ENCODE data around the gene ST8SIA5.

Gene ST8SIA5

DNA sequence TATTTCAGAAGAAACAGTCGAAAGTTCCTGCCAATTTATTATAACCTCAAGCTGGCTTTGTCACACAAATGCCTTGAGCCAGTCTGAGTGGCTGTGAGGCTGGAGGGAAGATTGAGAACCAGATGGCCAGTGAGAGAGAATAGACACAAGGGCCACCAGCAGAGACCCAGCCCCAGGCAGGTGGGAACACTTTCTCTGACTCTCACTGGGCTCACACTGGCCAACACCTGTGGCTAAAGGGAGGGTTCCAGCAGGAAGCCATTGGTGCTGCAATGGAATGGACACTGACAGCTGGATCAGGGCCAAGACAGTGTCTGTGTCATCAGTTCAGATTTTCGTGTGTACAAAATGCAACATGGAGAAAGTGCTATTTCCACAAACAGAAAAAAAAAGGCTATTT, 129.7 kb downstream of the ST8SIA5 start:
- no peak for DNase-seq (ENCODE audit: low read depth)

DNA sequence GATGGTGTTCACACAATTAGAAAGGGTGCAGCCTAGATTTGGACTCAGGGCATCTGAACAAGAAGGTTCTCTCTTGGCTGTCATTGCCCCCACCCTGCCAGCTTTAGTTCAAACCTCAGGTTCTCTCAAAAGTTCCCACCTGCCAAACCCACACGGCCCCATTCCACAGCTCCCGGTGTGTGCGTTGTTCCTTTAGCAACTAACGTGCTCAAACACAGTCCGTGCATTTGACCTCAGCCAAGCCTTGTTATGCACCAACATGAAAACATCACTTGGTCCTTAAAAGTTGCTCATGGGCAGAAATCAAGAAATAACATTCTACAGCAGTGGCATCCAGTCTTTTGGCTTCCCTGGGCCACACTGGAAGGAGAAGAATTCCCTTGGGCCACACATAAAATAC, 131.8 kb downstream of the ST8SIA5 start:
- DNase-seq (ENCODE audit: low read depth) = no peak

GRCh38 chr18:46624127-46624526, 132.7 kb downstream of the ST8SIA5 start:
- no peak for DNase-seq (ENCODE audit: low read depth)

DNA sequence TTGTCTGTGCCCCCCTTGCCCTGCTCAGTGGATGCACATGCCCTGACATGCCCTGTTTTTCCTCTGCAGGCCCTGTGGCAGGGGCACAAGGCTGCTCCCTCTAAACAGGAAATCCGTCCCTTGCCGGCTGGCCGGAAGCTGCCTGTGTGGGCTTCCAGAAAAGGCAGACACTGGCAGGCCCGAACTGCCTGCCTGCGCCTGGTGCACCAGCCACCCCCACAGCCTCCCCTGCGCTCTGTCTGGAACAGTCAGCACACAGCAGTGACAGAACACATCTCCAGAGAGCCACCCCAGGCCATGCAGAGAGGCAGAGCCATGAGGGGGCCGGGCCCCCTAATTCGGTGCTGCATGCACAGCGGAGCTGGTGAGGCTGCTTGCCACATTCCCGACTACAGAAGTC, 133.3 kb downstream of the ST8SIA5 start:
- no peak for DNase-seq (ENCODE audit: low read depth)

DNA sequence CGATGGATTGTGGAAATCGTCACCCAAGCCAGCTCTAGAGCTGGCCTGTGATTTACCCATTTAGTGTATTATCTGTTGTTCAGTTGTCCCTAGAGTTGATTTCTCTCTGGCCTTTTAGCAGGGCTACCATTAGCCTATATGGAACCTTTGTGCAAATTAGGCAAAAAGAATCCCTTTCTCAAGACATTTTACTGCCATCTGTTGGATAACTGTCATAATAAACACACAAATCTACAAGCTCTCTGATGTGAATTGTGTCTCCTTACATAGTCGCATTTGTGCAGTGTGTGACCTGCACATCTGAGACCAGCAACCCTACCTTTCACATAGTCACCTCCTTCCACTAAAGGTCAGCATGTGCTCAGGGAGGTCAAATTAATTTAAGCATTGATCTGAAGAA, 133.9 kb downstream of the ST8SIA5 start:
- no peak for DNase-seq (ENCODE audit: low read depth)

DNA sequence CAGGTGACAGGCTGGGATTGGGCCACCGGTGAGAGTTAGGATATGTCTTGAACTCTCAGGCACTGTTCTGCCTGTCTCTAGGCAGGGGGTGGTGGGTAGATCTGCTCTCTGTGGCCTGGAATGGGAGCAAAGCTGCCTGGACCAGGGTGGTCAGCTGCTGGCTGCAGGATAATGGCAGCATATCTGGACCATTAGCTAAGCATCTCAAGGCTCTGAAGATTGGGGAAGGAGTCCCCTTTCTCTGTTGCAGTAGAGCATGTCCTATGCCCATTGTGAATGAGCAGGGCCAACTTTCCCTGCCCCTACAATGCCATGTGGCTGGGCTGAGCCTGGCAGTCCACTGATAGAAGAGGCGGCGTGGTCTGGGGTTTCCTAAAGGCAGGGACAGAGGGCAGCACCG, 134.4 kb downstream of the ST8SIA5 start:
- no peak for DNase-seq (ENCODE audit: low read depth)

- DNase-seq (ENCODE audit: low read depth) = no peak
Measured at GRCh38 chr18:46621871-46622270, 135.0 kb downstream of the ST8SIA5 start.

DNA sequence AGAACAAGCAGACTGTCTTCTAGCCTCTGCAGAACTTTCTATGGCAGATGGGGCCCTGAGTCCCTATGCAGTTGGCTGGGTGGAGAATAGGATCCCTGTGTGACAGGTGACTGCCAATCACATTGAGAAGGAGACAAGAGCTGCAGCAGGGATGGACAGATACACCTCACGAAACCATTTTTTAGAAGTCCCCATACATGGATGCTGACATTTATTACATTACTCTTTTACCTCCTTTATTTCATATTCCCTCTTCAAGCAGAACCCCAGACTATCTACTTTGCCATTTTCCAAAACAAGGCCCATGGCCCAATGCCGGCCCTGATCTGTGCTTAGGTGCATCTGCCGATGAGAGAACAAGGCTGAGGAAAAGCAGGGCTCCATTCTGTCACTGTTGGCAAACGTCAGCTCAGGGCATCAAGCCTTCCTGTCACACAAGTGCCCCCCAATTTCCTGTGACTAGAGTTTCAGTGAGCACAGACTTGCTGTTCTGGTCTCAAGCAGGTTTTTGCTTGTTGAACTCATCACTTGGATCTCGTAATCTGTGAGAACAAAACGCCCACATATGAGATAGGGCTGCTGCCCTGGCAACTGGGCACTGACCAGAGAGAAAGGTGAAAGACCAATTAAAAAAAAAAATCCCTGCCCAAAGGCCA, 135.6 kb downstream of the ST8SIA5 start:
- DNase-seq (ENCODE audit: low read depth) = no peak

DNA sequence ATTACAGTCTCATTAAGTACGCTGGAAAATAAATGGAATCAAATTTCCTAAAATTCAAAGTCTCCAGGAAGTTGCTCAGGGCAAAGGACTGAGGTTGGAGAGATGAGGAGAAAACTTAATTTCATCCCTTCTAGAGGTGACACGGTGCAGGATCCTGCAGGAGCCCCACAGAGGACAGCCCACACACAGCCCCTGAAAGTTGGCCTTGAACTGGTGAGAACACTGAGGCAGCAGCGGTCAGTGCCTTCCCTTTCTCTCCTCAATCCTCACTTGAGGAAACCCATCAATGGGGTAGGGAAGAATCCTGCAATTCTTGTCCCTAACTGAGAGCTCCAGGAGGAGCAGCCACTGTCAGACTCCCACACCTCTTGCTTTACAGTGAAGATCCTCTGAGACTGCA, 137.3 kb downstream of the ST8SIA5 start:
- DNase-seq (ENCODE audit: low read depth) = no peak

Data from stimulated activated CD8-positive, alpha-beta memory T cell treated with anti-CD3 and anti-CD28 coated beads, Interleukin-12 subunit alpha, Interleukin-12 subunit beta, amount 100 ng/mL, for 4 hours (primary cell).